ENCODE measurements around the gene TBC1D24. TPM values are rescaled to one million over a fixed set of nuclear protein-coding genes. Genes with fewer than 3 reads are reported as not detected.

TBC1D24 gene
- polyA plus RNA-seq, 1 of the 3 experiments (the other 2 are of a cell fraction): 6.7 TPM

GRCh38 chr16:2467528-2468232, 7.2 kb upstream of the TBC1D24 start (continued):
- peak; percentile 54 for TF ChIP-seq NRF1 (IDR thresholded peaks at IDR 0.05; ENCODE audit: low read depth, low read length)
- 0 out of 2 replicates have a peak, but pooled peaks have one; percentile 8 for TF ChIP-seq RAD21 (IDR thresholded peaks at IDR 0.05; ENCODE audit: low read length)
- TF ChIP-seq TAF1 (IDR thresholded peaks at IDR 0.05; ENCODE audit: borderline replicate concordance, low read depth, low read length): no peak
- no peak for TF ChIP-seq GATA2 (CRISPR knock-in tag; IDR thresholded peaks at IDR 0.05)
- TF ChIP-seq RXRA (IDR thresholded peaks at IDR 0.05; ENCODE audit: borderline replicate concordance, low read depth): no peak
- no peak for TF ChIP-seq SIN3A (IDR thresholded peaks at IDR 0.05; ENCODE audit: borderline replicate concordance, low read depth, low read length)
- TF ChIP-seq YY1 (IDR thresholded peaks at IDR 0.05; ENCODE audit: low read depth): no peak

GRCh38 chr16:2468233-2468724, 6.6 kb upstream of the TBC1D24 start:
- Histone ChIP-seq H3K36me3 (replicated peaks in 1 of 2; ENCODE audit: control insufficient read depth in 1 of 2, insufficient read depth in 2 of 2, low read length in 1 of 2) (no peaks in the 10 kb centered on the region), H3K4me3 (ENCODE audit: low read depth in 2 of 2, low read length in 1 of 2) (peak overlapping the region; percentile 51 to 57), H3K9me3 (no peaks in the 10 kb centered on the region), H3K4me2 (peak overlapping the region; percentile 87), H3K9me2 (no peaks in the 10 kb centered on the region), H4K20me1 (ENCODE audit: insufficient read depth) (no peaks in the 10 kb centered on the region), H2AFZ (ENCODE audit: low read depth) (peak overlapping the region; percentile 51; the same call in 1 of the 2 replicates), H3K9ac (peak overlapping the region; percentile 48), H3K27me3 (ENCODE audit: insufficient read depth) (no peaks in the 10 kb centered on the region), H3K79me2 (ENCODE audit: insufficient read depth) (0 out of 2 replicates have a peak, but pooled peaks cover 2% of the 10 kb centered on the region), H3F3A (replicated peaks; ENCODE audit: insufficient read depth) (peaks cover 13% of the 10 kb centered on the region), H3K4me1 (ENCODE audit: control insufficient read depth in 1 of 2, insufficient read depth in 2 of 2, low read depth in 1 of 2, low read length in 1 of 2) (peaks cover 6 to 61% of the 10 kb centered on the region in 2 experiments; a peak in 3 of 4 replicates), H3K27ac (ENCODE audit: low read depth in 2 of 2, low read length in 1 of 2) (peak overlapping the region in 1 of 2 experiments; percentile 97; a peak in 2 of 4 replicates)
- TF ChIP-seq MEF2A (IDR thresholded peaks at IDR 0.05; ENCODE audit: borderline replicate concordance, low read depth) (no peak), MAX (IDR thresholded peaks at IDR 0.05; ENCODE audit: low read depth) (peak; percentile 60), POLR2AphosphoS5 (IDR thresholded peaks at IDR 0.05; ENCODE audit: low read depth, low read length) (0 out of 2 replicates have a peak, but pooled peaks have one; percentile 4)
- WGBS (ENCODE audit: low lambda C conversion rate): 1% methylated on average over 14 of the region's 38 CpGs
- peak; percentile 75 for DNase-seq
- ChIA-PET CTCF (interaction anchor here (0.8 to 3.6 kb wide), 9 partner anchors 9 to 38 kb away, joined by 3 to 32 read pairs (median 9); partner anchors contain the start of genes CCNF and TEDC2), POLR2A (interaction anchor here (0.9 to 4.6 kb wide), 10 partner anchors 8 to 504 kb away, joined by 3 to 44 read pairs (median 4); partner anchors contain the start of genes AMDHD2, NTHL1, RPS2 and TEDC2)

GRCh38 chr16:2468725-2469398, 6.1 kb upstream of the TBC1D24 start:
- ChIA-PET POLR2A (interaction anchor here (0.6 to 4.6 kb wide), 12 partner anchors 9 to 504 kb away, joined by 3 to 44 read pairs (median 4); partner anchors contain the start of genes AMDHD2, NTHL1, RPS2 and TEDC2), CTCF (interaction anchor here (0.8 to 3.6 kb wide), 11 partner anchors 9 to 46 kb away, joined by 3 to 32 read pairs (median 5); partner anchors contain the start of genes CCNF and TEDC2)
- H3K4me1 ChIP-seq (ENCODE audit: control insufficient read depth in 1 of 2, insufficient read depth in 2 of 2, low read depth in 1 of 2, low read length in 1 of 2): peaks cover 6 to 65% of the 10 kb centered on the region in 2 experiments; a peak in 3 of 4 replicates
- no peaks in the 10 kb centered on the region for H3K9me2 ChIP-seq
- no peak overlapping the region for H2AFZ ChIP-seq (ENCODE audit: low read depth)
- no peak overlapping the region for H3K9ac ChIP-seq
- peak overlapping the region; percentile 87 for H3K4me2 ChIP-seq
- DNase-seq: peak; percentile 89
- H3K27ac ChIP-seq (ENCODE audit: low read depth in 2 of 2, low read length in 1 of 2): peak overlapping the region in 1 of 2 experiments; percentile 97; a peak in 2 of 4 replicates
- peak overlapping the region in 1 of 2 experiments; percentile 51; a peak in 2 of 4 replicates for H3K4me3 ChIP-seq (ENCODE audit: low read depth in 2 of 2, low read length in 1 of 2)
- no peaks in the 10 kb centered on the region for H3K9me3 ChIP-seq
- H3K27me3 ChIP-seq (ENCODE audit: insufficient read depth): no peaks in the 10 kb centered on the region
- H3F3A ChIP-seq (replicated peaks; ENCODE audit: insufficient read depth): peaks cover 13% of the 10 kb centered on the region
- H3K79me2 ChIP-seq (ENCODE audit: insufficient read depth): 0 out of 2 replicates have a peak, but pooled peaks cover 2% of the 10 kb centered on the region
- 33% methylated on average over 7 of the region's 14 CpGs for WGBS (ENCODE audit: low lambda C conversion rate)
- no peaks in the 10 kb centered on the region for H4K20me1 ChIP-seq (ENCODE audit: insufficient read depth)
- no peaks in the 10 kb centered on the region for H3K36me3 ChIP-seq (replicated peaks in 1 of 2; ENCODE audit: control insufficient read depth in 1 of 2, insufficient read depth in 2 of 2, low read length in 1 of 2)
- no peak for TF ChIP-seq SIN3A (IDR thresholded peaks at IDR 0.05; ENCODE audit: borderline replicate concordance, low read depth, low read length)
- TF ChIP-seq CHD2 (IDR thresholded peaks at IDR 0.05; ENCODE audit: low read length, partially characterized antibody): peak; percentile 66
- peak; percentile 8 for TF ChIP-seq POLR2AphosphoS5 (IDR thresholded peaks at IDR 0.05; ENCODE audit: low read depth, low read length)
- TF ChIP-seq CTCF (IDR thresholded peaks at IDR 0.05): no peak
- no peak for TF ChIP-seq FOSL2 (IDR thresholded peaks at IDR 0.05; ENCODE audit: borderline replicate concordance, low read depth)
- TF ChIP-seq FOXM1 (IDR thresholded peaks at IDR 0.05; ENCODE audit: low read depth): no peak
- no peak for TF ChIP-seq USF1 (IDR thresholded peaks at IDR 0.05; ENCODE audit: borderline replicate concordance, low read depth)
- no peak for TF ChIP-seq YY1 (IDR thresholded peaks at IDR 0.05; ENCODE audit: low read depth)
- TF ChIP-seq MEF2A (IDR thresholded peaks at IDR 0.05; ENCODE audit: borderline replicate concordance, low read depth): no peak
- TF ChIP-seq GABPA (IDR thresholded peaks at IDR 0.05; ENCODE audit: low read depth): no peak
- TF ChIP-seq NFIC (IDR thresholded peaks at IDR 0.05; ENCODE audit: borderline replicate concordance): peak; percentile 23; the same call in 1 of the 2 replicates
- no peak for TF ChIP-seq TAF1 (IDR thresholded peaks at IDR 0.05; ENCODE audit: borderline replicate concordance, low read depth, low read length)
- 0 out of 2 replicates have a peak, but pooled peaks have one; percentile 13 for TF ChIP-seq TCF12 (IDR thresholded peaks at IDR 0.05)
- peak in 1 of 2 experiments; percentile 72; a peak in 1 of 4 replicates for TF ChIP-seq EP300 (IDR thresholded peaks at IDR 0.05; ENCODE audit: borderline replicate concordance in 1 of 2, low read depth in 1 of 2, low read length in 1 of 2)
